ENCODE data around the gene WDR82.
"Not testable (repeated sequence)": the region's sequence is repeated elsewhere in the genome, so short reads cannot be mapped to it uniquely, and the experiment has no call there.

DNA sequence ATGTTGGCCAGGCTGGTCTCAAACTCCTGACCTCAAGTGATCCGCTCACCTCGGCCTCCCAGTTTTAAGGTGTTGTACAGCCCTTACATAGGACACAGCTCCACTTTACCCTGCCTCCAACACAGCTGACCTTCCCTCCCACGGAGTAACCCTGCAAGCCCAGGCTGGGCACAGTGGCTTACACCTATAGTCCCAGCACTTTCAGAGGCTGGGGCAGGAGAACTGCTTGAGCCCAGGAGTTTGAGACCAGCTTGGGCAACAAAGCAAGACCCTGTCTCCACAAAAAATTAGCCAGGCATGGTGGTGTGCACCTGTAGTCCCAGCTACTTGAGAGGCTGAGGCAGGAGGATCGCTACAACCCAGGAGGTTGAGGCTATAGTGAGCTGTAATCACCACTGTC, 5.6 kb upstream of the WDR82 start:
- not testable (repeated sequence) for TF ChIP-seq CTCF, POLR2AphosphoS5 (IDR thresholded peaks at IDR 0.05)

Measured in upper lobe of left lung (tissue), 4 donors.